ENCODE measurements around the gene ACTL7B. TPM values are rescaled to one million over a fixed set of nuclear protein-coding genes. Genes with fewer than 3 reads are reported as not detected.
"Not testable (repeated sequence)": the region's sequence is repeated elsewhere in the genome, so short reads cannot be mapped to it uniquely, and the experiment has no call there.

ACTL7B gene, protein sequence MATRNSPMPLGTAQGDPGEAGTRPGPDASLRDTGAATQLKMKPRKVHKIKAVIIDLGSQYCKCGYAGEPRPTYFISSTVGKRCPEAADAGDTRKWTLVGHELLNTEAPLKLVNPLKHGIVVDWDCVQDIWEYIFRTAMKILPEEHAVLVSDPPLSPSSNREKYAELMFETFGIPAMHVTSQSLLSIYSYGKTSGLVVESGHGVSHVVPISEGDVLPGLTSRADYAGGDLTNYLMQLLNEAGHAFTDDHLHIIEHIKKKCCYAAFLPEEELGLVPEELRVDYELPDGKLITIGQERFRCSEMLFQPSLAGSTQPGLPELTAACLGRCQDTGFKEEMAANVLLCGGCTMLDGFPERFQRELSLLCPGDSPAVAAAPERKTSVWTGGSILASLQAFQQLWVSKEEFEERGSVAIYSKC
- not detected for total RNA-seq
- long read RNA-seq = 0 reads

- ATAC-seq (ENCODE audit: poor library complexity) (no peak), DNase-seq (no peak)
- intact Hi-C loops (cut with DNase I) = no loop called here
Measured at GRCh38 chr9:108855888-108856287, at the start of gene ACTL7B. Gene ACTL7B (minus strand): TSS chr9:108855986. CDS start chr9:108855930, 56 bp downstream.

- intact Hi-C loops (cut with DNase I) = no loop called here
- ATAC-seq (ENCODE audit: poor library complexity) = no peak
- DNase-seq = no peak
Measured at GRCh38 chr9:108905494-108905893, 49.7 kb upstream of the ACTL7B start.

DNA sequence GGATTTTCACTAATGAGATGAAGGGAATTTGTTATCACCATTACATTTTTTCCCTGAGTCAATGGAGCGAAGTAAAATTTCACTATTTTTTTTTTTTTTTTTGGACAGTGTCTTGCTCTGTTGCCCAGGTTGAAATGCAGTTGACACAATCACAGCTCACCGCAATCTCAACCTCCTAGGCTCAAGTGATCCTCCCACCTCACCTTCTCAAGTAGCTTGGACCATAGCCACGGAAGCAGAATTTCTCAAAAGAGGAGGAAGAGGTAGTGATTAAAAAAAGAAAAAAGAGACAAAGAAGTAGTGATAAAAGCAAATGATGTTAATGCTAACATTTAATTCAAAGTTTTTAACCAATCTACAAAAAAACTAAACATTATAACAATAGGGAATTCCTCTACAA is 48.4 kb upstream of the ACTL7B start:
- ATAC-seq (ENCODE audit: poor library complexity) = no peak
- DNase-seq = no peak
- intact Hi-C loops (cut with DNase I) = no loop called here

DNA sequence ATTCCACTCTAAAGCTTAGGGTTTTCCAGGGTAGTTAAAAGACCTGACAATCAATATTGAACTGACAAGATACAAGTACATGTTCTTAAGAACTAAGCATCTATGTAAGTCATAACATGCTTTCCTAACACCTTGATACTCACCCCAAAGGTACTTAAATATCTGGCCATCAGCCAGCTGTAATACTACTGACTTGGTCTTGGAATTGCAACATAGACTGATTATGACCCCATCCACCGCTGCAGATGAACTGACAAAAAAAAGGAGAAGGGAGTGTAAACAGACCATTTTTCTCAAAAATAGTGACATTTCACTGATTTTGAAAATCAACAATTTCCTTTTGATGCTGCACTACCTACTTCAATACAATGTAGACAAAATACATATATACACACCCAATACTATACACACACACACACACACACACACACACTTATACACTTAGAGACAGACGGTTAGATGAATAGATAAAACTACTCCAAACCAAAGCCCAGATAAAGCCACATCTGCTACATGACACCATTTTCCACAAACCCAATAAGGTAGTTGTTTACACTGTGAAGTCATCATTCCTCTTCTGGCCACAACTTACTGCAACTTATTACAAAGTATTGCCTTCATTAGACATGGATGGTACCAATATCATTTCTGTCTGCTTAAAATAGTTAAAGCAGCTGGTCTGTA is 47.8 kb upstream of the ACTL7B start:
- intact Hi-C loops (cut with DNase I) = no loop called here
- no peak for ATAC-seq (ENCODE audit: poor library complexity)

DNA sequence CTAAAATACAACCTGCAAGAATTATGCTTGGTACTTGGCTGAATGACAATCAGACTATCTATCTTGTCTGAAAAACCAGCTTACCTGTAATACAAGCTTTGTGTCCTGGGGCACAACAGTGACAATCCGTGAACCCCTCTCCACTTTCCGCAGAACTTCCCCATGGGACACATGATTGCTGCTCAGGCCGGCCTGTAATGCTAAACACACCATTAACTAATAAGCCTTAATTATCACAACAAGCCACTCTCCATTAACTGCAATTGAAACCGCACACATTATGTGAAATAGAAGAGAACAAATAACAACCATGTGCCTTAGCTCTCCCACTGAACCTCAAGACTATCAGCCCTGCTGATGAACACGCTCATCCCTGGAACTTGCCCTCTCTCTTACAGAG is 44.4 kb upstream of the ACTL7B start:
- ATAC-seq (ENCODE audit: poor library complexity) = no peak

More for the DNA sequence above, 47.8 kb upstream of the ACTL7B start:
- no peak for DNase-seq

GRCh38 chr9:108899023-108899695 is 43.4 kb upstream of the ACTL7B start:
- intact Hi-C loops (cut with DNase I) = loop anchor here (10.0 kb wide), 1 partner anchor 506 kb away; no protein-coding TSS in a partner anchor
- not testable (repeated sequence) for DNase-seq; ATAC-seq (ENCODE audit: poor library complexity)

More for the DNA sequence above, 44.4 kb upstream of the ACTL7B start:
- no peak for DNase-seq
- intact Hi-C loops (cut with DNase I) = no loop called here

DNA sequence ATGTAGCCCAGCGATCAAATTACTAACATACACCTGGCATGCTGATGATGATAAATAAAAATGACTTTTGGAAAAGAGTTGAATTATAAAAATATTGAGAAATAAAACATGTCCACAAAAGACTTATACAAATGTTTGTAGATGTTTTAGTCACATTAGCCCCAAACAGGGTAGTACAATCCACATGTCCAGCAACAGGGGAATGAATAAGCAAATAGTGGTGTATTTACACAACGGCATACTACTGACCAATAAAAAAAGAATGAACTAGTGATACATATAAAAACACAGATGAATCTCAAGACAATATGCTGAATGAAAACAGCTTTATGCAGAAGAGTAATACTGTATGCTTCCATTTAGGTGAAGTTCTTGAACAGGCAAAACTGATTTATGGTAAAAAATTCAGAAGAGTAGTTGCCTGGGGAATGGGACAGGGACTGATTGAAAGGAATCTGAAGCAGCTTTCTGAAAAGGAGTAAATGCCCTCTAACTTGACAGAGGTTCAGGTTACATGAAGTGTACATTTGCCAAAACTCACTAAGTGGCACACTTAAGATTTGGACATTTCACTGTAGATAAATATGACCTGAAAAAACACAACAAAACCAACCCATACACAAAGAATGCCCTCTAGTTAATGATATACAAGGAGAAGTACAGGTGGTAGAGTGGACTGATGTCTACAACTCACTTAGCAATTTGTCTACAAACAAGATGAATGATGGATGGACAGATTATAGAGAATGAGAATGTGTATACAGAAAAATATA is 41.7 kb upstream of the ACTL7B start:
- ATAC-seq (ENCODE audit: poor library complexity) = no peak
- intact Hi-C loops (cut with DNase I) = loop anchor here (10.0 kb wide), 1 partner anchor 507 kb away; no protein-coding TSS in a partner anchor
- DNase-seq = no peak

- DNase-seq (no peak), ATAC-seq (ENCODE audit: poor library complexity) (no peak)
- intact Hi-C loops (cut with DNase I) = loop anchor here (10.0 kb wide), 1 partner anchor 510 kb away; no protein-coding TSS in a partner anchor
Measured at GRCh38 chr9:108894225-108894997, 38.6 kb upstream of the ACTL7B start.

- ATAC-seq (ENCODE audit: poor library complexity) = peak; percentile 79
- intact Hi-C loops (cut with DNase I) = loop anchor here (10.0 kb wide), 1 partner anchor 515 kb away; no protein-coding TSS in a partner anchor
Measured at GRCh38 chr9:108889649-108890067, 33.9 kb upstream of the ACTL7B start.

GRCh38 chr9:108886594-108887271 is 30.9 kb upstream of the ACTL7B start:
- intact Hi-C loops (cut with DNase I); DNase-seq: not testable (repeated sequence)

More at GRCh38 chr9:108889649-108890067, 33.9 kb upstream of the ACTL7B start:
- DNase-seq = no peak

DNA sequence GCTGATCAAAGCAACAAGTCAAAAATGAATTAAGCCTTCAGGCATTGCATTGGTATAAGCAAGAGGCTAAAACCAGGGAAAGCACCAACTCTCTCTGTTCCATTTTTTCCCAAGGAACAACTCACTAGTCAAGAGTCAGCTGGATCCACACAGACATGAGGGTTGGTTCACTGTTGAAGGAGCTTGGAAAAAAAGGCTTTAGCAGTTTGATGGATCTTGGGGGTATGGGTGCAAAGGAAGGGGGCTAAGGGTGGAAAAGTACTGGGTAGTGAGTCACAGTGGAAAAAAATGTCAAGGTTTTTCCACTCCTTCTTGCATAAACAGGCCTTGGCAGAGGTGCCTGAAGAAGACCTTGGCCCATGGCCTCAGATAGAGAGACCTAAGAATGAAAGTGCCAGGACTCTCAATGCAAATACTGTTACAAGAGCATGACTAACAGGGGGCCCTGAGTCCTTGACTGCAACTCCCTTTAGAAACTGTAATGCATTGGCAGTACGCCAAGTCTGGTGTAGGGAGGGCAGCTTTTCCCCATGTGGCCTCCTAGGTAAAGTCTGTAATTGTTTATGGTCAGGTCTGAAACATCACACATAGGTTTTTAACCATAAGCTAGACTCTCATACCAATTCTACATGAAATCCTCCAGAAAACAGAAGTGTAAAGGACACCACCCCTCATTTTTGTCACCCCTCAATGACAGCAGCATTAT is 30.0 kb upstream of the ACTL7B start:
- peak; percentile 34 for ATAC-seq (ENCODE audit: poor library complexity)
- DNase-seq = no peak
- intact Hi-C loops (cut with DNase I) = no loop called here

More at GRCh38 chr9:108886594-108887271, 30.9 kb upstream of the ACTL7B start:
- ATAC-seq (ENCODE audit: poor library complexity) = not testable (repeated sequence)

- ATAC-seq (ENCODE audit: poor library complexity) = no peak
- no peak for DNase-seq
- intact Hi-C loops (cut with DNase I) = no loop called here
Measured at GRCh38 chr9:108884701-108885100, 28.9 kb upstream of the ACTL7B start.

DNA sequence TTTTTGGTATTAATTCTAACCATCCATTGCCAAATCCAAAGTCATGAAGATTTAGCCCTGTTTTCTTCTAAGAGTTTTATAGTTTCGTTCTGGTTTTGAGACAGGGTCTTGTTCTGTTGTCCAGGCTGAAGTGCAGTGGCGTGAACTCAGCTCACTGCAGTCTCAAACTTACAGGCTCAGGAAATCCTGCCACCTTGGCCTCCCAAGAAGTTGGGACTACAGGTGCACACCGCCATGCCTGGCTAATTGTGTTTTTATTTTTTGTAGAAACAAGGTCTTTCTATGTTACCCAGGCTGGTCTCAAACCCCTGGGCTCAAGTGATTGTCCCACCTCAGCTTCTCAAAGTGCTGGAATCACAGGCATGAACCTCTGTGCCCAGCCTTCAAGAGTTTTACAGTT is 27.3 kb upstream of the ACTL7B start:
- DNase-seq (no peak), ATAC-seq (ENCODE audit: poor library complexity) (no peak)
- intact Hi-C loops (cut with DNase I) = no loop called here

GRCh38 chr9:108882052-108882888 is 26.5 kb upstream of the ACTL7B start:
- ATAC-seq (ENCODE audit: poor library complexity) (no peak), DNase-seq (no peak)
- intact Hi-C loops (cut with DNase I) = no loop called here

- DNase-seq = no peak
- ATAC-seq (ENCODE audit: poor library complexity) = no peak
- intact Hi-C loops (cut with DNase I) = no loop called here
Measured at GRCh38 chr9:108880738-108881316, 25.0 kb upstream of the ACTL7B start.
